Neural cell (in vitro differentiated cells): ENCODE measurements around the gene ACSM3. TPM values are rescaled to one million over a fixed set of nuclear protein-coding genes. Genes with fewer than 3 reads are reported as not detected.

Source experiments
- H2AFZ ChIP-seq: fragments of 200-600, 300-800 bp; sonication (generic), shearing (Covaris generic); 2 replicates; pipeline ENCODE4 v1.6.0; 2014; ENCODE audit warnings: low read depth, mild to moderate bottlenecking, antibody characterized with exemption, low read length, moderate library complexity
- H3F3A ChIP-seq: fragments of 200-600 bp; shearing (Covaris generic); 2 replicates; pipeline ENCODE4 v1.6.1; 2016; ENCODE audit warnings: mild to moderate bottlenecking, moderate library complexity, mixed read lengths, antibody characterized with exemption, low read length; ENCODE audit not compliant: insufficient read depth, poor library complexity, severe bottlenecking
- H3K27ac ChIP-seq: fragments of 200-600, 300-800 bp; sonication (generic), shearing (Covaris generic); 2 replicates; pipeline ENCODE4 v1.5.1; 2014; ENCODE audit warnings: mild to moderate bottlenecking, low read length, moderate library complexity
- H3K27me3 ChIP-seq: fragments of 300-800, 200-600 bp; sonication (generic), shearing (Covaris generic); 2 replicates; pipeline ENCODE4 v1.6.0; 2014; ENCODE audit warnings: mild to moderate bottlenecking, low read depth, low read length, moderate library complexity; ENCODE audit not compliant: insufficient read depth
- H3K36me3 ChIP-seq: fragments of 300-800, 200-600 bp; sonication (generic), shearing (Covaris generic); 2 replicates; pipeline ENCODE4 v1.5.1; 2014; ENCODE audit warnings: mild to moderate bottlenecking, antibody characterized with exemption, low read length, moderate library complexity; ENCODE audit not compliant: insufficient read depth
- H3K4me2 ChIP-seq: fragments of 300-800, 200-600 bp; sonication (generic), shearing (Covaris generic); 2 replicates; pipeline ENCODE4 v1.6.0; 2014; ENCODE audit warnings: mild to moderate bottlenecking, low read length
- H3K4me3 ChIP-seq: fragments of 300-800, 200-600 bp; sonication (generic), shearing (Covaris generic); 2 replicates; pipeline ENCODE4 v1.5.1; 2014; ENCODE audit warnings: mild to moderate bottlenecking, low read length, moderate library complexity
- H3K79me2 ChIP-seq: fragments of 200-600 bp; shearing (Covaris generic); replicated peaks from 2 replicates; pipeline ENCODE4 v1.6.0; 2014; ENCODE audit warnings: mild to moderate bottlenecking, low read length, moderate library complexity; ENCODE audit not compliant: insufficient read depth
- H3K9ac ChIP-seq: fragments of 300-800, 200-600 bp; sonication (generic), shearing (Covaris generic); 2 replicates; pipeline ENCODE4 v1.6.1; 2016; ENCODE audit warnings: mild to moderate bottlenecking, low read length, mixed read lengths
- H3K9me2 ChIP-seq: fragments of 200-600 bp; shearing (Covaris generic); 2 replicates; pipeline ENCODE4 v1.6.1; 2016; ENCODE audit warnings: mild to moderate bottlenecking, low read length, mixed read lengths; ENCODE audit not compliant: insufficient read depth
- H3K9me3 ChIP-seq: fragments of 200-600, 300-800 bp; sonication (generic), shearing (Covaris generic); 2 replicates; pipeline ENCODE4 v1.6.1; 2016; ENCODE audit warnings: mild to moderate bottlenecking, mixed run types, low read length, moderate library complexity, mixed read lengths
- H4K20me1 ChIP-seq: fragments of 200-600 bp; shearing (Covaris generic); 2 replicates; pipeline ENCODE4 v1.6.1; 2016; ENCODE audit warnings: mild to moderate bottlenecking, mixed run types; ENCODE audit not compliant: insufficient read depth
- CTCF ChIP-seq: fragments of 450-650 bp; IDR thresholded peaks from 2 replicates; pipeline ENCODE4 v1.5.1; 2014; ENCODE audit warnings: antibody characterized with exemption, mild to moderate bottlenecking, moderate library complexity; ENCODE audit not compliant: poor library complexity, severe bottlenecking
- EP300 ChIP-seq: fragments of 450-650 bp; conservative IDR thresholded peaks from 2 replicates; pipeline ENCODE4 v1.6.1; 2014; ENCODE audit warnings: antibody characterized with exemption, mild to moderate bottlenecking, moderate library complexity; ENCODE audit not compliant: poor library complexity, severe bottlenecking
- EZH2 ChIP-seq: fragments of 200-600, 300-800 bp; shearing (Covaris generic), sonication (generic); IDR thresholded peaks from 2 replicates; pipeline ENCODE4 v1.6.1; 2014; ENCODE audit warnings: antibody characterized with exemption, low read length, borderline replicate concordance, mild to moderate bottlenecking; ENCODE audit not compliant: insufficient read depth, poor library complexity, severe bottlenecking
- MXI1 ChIP-seq: fragments of 450-650 bp; conservative IDR thresholded peaks from 2 replicates; pipeline ENCODE4 v1.6.1; 2014; ENCODE audit warnings: antibody characterized with exemption, mild to moderate bottlenecking; ENCODE audit not compliant: poor library complexity, severe bottlenecking
- POLR2AphosphoS5 ChIP-seq: IDR thresholded peaks from 2 replicates; pipeline ENCODE4 v1.6.1; 2012
- RAD21 ChIP-seq: fragments of 450-650 bp; conservative IDR thresholded peaks from 2 replicates; pipeline ENCODE4 v1.6.1; 2014; ENCODE audit warnings: antibody characterized with exemption, mild to moderate bottlenecking, moderate library complexity
- SMC3 ChIP-seq: fragments of 450-650 bp; conservative IDR thresholded peaks from 2 replicates; pipeline ENCODE4 v1.6.1; 2014; ENCODE audit warnings: antibody characterized with exemption, mild to moderate bottlenecking, moderate library complexity; ENCODE audit not compliant: poor library complexity
- TAF1 ChIP-seq: IDR thresholded peaks from 2 replicates; pipeline ENCODE4 v1.6.1; 2012; ENCODE audit warnings: low read depth
- polyA plus RNA-seq: library from polyadenylated mRNA; depleted of rRNA; stranded (reverse); fragments of >200 nt; gene quantifications from 2 replicates; pipeline ENCODE4 v1.2.3, GENCODE V29; 2014
- TF ChIP-seq, protein P1 (sequence below): IDR thresholded peaks from 2 replicates; pipeline ENCODE4 v1.6.1; 2012; ENCODE audit warnings: borderline replicate concordance

Gene ACSM3
- polyA plus RNA-seq, 1 donor from 2014 or later = 0.57 TPM

DNA sequence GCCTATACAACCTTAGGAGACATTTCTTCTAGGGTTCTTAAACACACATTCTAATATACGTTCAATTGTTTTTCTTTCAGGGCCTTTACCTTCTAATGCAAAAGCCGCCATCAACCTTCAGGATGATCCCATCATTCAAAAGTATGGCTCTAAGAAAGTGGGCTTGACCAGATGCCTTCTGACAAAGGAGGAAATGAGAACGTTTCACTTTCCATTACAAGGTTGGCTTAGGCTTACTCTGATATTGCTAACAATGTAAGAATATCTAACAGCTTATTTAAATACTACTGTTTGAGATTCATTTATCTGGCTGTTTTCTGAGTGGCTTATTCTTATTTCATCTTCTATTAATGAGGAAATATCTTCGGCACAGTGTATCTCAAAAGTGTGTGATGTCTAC lies 57.9 kb downstream of the ACSM3 start (continued):
- TF ChIP-seq, protein P1, sequence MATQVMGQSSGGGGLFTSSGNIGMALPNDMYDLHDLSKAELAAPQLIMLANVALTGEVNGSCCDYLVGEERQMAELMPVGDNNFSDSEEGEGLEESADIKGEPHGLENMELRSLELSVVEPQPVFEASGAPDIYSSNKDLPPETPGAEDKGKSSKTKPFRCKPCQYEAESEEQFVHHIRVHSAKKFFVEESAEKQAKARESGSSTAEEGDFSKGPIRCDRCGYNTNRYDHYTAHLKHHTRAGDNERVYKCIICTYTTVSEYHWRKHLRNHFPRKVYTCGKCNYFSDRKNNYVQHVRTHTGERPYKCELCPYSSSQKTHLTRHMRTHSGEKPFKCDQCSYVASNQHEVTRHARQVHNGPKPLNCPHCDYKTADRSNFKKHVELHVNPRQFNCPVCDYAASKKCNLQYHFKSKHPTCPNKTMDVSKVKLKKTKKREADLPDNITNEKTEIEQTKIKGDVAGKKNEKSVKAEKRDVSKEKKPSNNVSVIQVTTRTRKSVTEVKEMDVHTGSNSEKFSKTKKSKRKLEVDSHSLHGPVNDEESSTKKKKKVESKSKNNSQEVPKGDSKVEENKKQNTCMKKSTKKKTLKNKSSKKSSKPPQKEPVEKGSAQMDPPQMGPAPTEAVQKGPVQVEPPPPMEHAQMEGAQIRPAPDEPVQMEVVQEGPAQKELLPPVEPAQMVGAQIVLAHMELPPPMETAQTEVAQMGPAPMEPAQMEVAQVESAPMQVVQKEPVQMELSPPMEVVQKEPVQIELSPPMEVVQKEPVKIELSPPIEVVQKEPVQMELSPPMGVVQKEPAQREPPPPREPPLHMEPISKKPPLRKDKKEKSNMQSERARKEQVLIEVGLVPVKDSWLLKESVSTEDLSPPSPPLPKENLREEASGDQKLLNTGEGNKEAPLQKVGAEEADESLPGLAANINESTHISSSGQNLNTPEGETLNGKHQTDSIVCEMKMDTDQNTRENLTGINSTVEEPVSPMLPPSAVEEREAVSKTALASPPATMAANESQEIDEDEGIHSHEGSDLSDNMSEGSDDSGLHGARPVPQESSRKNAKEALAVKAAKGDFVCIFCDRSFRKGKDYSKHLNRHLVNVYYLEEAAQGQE = no peak

- Histone ChIP-seq H3K36me3 (no peaks in the 10 kb centered on the region), H3K9me2 (no peaks in the 10 kb centered on the region), H3K9ac (no peak overlapping the region), H4K20me1 (no peaks in the 10 kb centered on the region), H3K4me2 (no peak overlapping the region), H3K27me3 (no peaks in the 10 kb centered on the region), H3K79me2 (no peaks in the 10 kb centered on the region), H3K9me3 (no peaks in the 10 kb centered on the region), H3K4me3 (no peak overlapping the region), H3K27ac (no peak overlapping the region), H2AFZ (no peak overlapping the region), H3F3A (no peaks in the 10 kb centered on the region)
- TF ChIP-seq TAF1 (no peak), SMC3 (no peak), POLR2AphosphoS5 (no peak), EZH2 (no peak), MXI1 (no peak), CTCF (no peak), RAD21 (no peak), EP300 (no peak)
- TF ChIP-seq, protein P1 = no peak
Measured at GRCh38 chr16:20822521-20823325, 58.9 kb downstream of the ACSM3 start.
